ENCODE data around the gene ETNK2. TPM values are rescaled to one million over a fixed set of nuclear protein-coding genes. Genes with fewer than 3 reads are reported as not detected.

Gene ETNK2
- total and polyA plus RNA-seq, 2 experiments from 2014 or later: 7.6 to 26.2 TPM

- TF ChIP-seq ZNF462 (CRISPR knock-in tag; IDR thresholded peaks at IDR 0.05) (no peak), NANOG (IDR thresholded peaks at IDR 0.05; ENCODE audit: borderline replicate concordance) (no peak)
Observed at GRCh38 chr1:204093781-204094180, 58.1 kb downstream of the ETNK2 start (continued).

- peaks cover 81% of the 10 kb centered on the region for H3K4me1 Mint-ChIP-seq
- no peaks in the 10 kb centered on the region for H3K9me3 Mint-ChIP-seq
- Histone ChIP-seq H3K79me2 (replicated peaks; ENCODE audit: insufficient read depth) (peaks cover 100% of the 10 kb centered on the region), H3K4me2 (peak overlapping the region; percentile 74), H3K4me1 (ENCODE audit: insufficient read depth) (peaks cover 86% of the 10 kb centered on the region), H3K9me2 (ENCODE audit: insufficient read depth) (no peaks in the 10 kb centered on the region), H3K4me3 (peak overlapping the region; percentile 26; the same call in 1 of the 2 replicates), H3K27ac (ENCODE audit: low read depth) (peak overlapping the region; percentile 75; the same call in 1 of the 2 replicates), H3K27me3 (ENCODE audit: insufficient read depth) (no peaks in the 10 kb centered on the region), H3K36me3 (ENCODE audit: insufficient read depth) (no peaks in the 10 kb centered on the region; the same call in 1 of the 2 replicates), H2AFZ (no peak overlapping the region), H4K20me1 (replicated peaks; ENCODE audit: insufficient read depth) (peaks cover 92% of the 10 kb centered on the region), H3F3A (replicated peaks; ENCODE audit: low read depth) (peaks cover 34% of the 10 kb centered on the region)
- DNase-seq (ENCODE audit: low spot score): no peak
- H3K4me3 Mint-ChIP-seq: no peak overlapping the region; the same call in 2 of the 3 replicates
- ATAC-seq: no peak
- no peak overlapping the region; the same call in 1 of the 2 replicates for H3K27ac Mint-ChIP-seq
- H3K27me3 Mint-ChIP-seq (ENCODE audit: insufficient read depth, low read depth, poor library complexity): peaks cover 5% of the 10 kb centered on the region
- peaks cover 10% of the 10 kb centered on the region; the same call in 2 of the 3 replicates for H3K36me3 Mint-ChIP-seq (ENCODE audit: low read depth)
- no peak for TF ChIP-seq REST (IDR thresholded peaks at IDR 0.05; ENCODE audit: unreplicated experiment)
- no peak for TF ChIP-seq ZNF331 (CRISPR knock-in tag; IDR thresholded peaks at IDR 0.05; ENCODE audit: low read depth)
- TF ChIP-seq ZNF462 (CRISPR knock-in tag; IDR thresholded peaks at IDR 0.05): no peak
Observed at GRCh38 chr1:204093421-204093717, 58.5 kb downstream of the ETNK2 start.
